HG03520 (cell line): Measurements from ENCODE around the gene GIPC2.

Experiments
- ATAC-seq: cut with Tn5 transposase; IDR thresholded peaks from one replicate; pipeline ENCODE4 v1.9.1; 2021; ENCODE audit warnings: mild to moderate bottlenecking, moderate library complexity; ENCODE audit not compliant: unreplicated experiment

Gene GIPC2

GRCh38 chr1:78143152-78143551 lies 97.4 kb downstream of the GIPC2 start:
- ATAC-seq, result peak; percentile 78

DNA sequence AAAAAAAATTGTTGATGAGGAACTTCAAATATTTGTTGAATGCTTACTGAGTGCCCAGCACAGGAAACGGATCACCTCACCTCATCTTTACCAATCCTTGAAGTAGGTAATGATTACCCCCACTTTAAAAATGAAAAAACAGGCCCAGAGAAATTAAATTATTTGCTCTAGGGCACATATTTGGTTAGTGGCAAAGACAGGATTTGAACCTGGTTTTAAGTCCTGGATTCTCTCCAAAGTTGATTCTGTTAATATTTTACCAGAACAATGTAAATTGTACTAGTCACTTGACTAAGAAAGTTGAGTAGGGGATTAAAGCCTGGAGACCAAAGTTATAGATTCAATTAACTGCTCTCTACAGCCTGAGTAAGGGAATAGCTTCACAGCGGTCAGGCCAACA lies 97.9 kb downstream of the GIPC2 start:
- ATAC-seq, result no peak

GRCh38 chr1:78145105-78145580 lies 99.4 kb downstream of the GIPC2 start:
- ATAC-seq, result peak; percentile 71

DNA sequence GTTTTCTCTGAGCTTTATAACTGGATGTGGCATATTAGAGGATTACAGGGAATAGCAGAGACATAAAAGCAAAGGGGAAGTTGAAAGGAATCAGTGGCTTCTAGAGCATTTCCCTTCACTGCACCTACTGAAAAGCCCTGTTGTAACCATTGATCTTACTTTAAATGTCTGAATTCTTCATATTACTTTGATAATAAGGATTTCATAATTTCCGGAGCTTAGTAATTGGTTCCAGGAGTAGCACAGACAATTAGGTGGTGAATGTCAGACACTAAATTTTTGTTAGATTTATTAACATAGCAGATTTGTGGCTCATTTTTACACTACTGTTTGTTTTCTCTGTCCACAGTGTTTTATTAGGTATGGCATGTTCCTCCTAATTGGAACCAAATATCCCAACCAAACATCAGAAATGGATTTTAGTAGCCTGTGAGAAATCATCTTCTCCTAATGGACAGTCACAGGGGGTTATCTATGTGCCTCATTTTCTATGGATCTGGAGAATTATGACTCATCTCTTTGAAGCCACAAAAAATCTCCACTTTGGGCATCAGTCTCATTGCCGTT lies 100.5 kb downstream of the GIPC2 start:
- ATAC-seq, result no peak

DNA sequence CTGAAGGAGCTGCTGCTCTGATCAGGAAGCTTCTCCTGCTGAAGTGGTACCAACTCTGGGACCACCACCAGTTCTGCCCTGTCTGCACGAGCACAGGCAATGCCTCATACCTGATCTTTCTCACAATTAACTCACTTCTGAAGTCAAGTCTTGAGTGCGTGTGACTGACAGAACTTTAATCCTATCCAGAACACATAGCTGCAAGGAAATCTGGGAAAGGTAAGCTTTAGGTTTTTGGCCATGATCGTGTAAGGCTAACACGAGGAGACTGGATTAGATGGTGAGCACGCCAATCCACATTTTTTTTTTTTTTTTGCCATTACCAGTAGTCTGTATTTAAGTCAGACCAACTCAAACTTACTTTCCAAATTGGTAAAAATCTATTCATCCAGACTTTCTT lies 101.3 kb downstream of the GIPC2 start:
- ATAC-seq, result no peak

GRCh38 chr1:78153092-78153736 lies 107.4 kb downstream of the GIPC2 start:
- no peak for ATAC-seq

- no peak for ATAC-seq
Observed at GRCh38 chr1:78155121-78155520, 109.4 kb downstream of the GIPC2 start.

GRCh38 chr1:78156805-78157521 lies 111.2 kb downstream of the GIPC2 start:
- ATAC-seq, result no peak

GRCh38 chr1:78165816-78166215 lies 120.0 kb downstream of the GIPC2 start:
- ATAC-seq, result no peak

- no peak for ATAC-seq
Observed at GRCh38 chr1:78168306-78168705, 122.5 kb downstream of the GIPC2 start.

DNA sequence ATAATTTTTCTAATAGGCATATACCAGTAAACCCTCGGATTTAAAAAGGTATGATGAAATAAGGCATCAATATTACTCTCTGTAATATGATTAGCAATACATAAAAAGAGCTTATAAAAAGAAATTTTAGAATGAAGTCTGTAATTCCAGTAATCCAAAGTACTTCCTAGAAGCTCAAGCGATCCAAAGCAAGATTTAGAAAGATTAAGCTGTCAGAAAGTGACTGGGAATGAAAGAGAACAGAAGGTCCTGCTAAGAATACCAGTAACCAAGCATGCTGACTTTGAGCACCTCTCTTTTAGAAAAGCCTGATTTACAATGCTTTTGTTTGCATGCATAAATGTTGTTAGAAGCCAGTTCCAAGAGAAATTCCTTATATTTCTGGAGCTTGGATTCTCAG lies 125.1 kb downstream of the GIPC2 start:
- no peak for ATAC-seq

GRCh38 chr1:78171736-78172590 lies 126.2 kb downstream of the GIPC2 start:
- ATAC-seq, result no peak

- ATAC-seq, result no peak
Observed at GRCh38 chr1:78176448-78176847, 130.7 kb downstream of the GIPC2 start.

DNA sequence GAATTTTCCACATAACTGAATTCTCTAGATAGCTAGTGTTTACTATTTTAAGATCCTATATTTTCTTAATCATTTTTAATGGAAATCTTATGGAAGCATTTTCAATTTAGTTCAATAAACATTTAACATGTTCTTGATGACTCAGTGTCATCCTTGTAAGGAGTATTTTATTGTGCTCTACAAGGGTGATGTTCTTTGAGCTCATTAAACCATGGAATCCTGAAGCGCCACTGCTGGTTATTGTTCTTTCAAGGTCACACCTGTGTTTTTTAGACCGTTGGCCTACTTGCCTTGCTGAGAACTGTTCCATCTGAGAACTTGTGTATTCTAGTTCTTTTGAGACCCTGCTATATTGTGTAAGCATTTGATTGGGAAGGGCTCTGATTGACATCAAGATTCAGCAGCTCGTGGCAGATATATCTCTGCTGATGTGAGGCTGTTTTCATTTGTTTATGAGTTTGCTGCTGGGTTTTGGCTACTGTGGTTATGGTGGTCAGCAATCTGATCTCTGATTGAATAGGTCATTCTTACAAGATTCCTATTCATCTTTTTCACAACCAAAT lies 132.0 kb downstream of the GIPC2 start:
- no peak for ATAC-seq

GRCh38 chr1:78178816-78179215 lies 133.1 kb downstream of the GIPC2 start:
- ATAC-seq, result no peak

DNA sequence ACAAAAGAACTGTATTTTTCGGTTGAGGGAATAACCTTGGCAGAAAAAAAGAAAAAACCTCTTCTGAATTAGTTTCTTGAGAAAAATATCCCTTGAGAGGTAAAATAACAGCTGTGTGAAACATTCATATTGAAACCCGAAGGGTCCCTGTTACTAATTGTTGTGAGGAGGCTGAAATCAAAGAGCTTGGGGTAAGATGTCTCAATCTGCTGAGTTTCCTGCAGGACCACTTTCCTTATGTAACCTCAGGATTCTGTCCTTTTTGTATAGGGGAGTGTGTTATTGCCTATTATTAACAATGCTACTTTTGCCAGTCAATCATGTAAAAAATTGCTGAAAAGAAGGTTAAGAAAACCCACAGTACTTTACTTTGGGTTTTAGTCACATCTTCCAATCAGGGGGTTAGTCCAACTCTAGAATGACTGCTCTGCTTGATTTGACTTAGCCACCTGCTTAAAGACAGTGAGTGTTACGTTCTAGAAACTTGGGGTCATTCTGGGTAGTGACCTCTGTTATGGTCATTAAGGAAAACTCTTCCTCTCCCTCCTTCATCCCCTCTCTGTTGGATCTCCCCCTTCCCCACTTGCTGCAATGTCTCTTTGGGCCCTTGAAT lies 138.8 kb downstream of the GIPC2 start:
- peak; percentile 85 for ATAC-seq
